HG03175 (cell line): ENCODE results near the gene BLID.

Source experiments
- ATAC-seq: cut with Tn5 transposase; IDR thresholded peaks from one replicate; pipeline ENCODE4 v1.9.1; 2021; ENCODE audit warnings: mild to moderate bottlenecking, moderate library complexity; ENCODE audit not compliant: unreplicated experiment

BLID gene

DNA sequence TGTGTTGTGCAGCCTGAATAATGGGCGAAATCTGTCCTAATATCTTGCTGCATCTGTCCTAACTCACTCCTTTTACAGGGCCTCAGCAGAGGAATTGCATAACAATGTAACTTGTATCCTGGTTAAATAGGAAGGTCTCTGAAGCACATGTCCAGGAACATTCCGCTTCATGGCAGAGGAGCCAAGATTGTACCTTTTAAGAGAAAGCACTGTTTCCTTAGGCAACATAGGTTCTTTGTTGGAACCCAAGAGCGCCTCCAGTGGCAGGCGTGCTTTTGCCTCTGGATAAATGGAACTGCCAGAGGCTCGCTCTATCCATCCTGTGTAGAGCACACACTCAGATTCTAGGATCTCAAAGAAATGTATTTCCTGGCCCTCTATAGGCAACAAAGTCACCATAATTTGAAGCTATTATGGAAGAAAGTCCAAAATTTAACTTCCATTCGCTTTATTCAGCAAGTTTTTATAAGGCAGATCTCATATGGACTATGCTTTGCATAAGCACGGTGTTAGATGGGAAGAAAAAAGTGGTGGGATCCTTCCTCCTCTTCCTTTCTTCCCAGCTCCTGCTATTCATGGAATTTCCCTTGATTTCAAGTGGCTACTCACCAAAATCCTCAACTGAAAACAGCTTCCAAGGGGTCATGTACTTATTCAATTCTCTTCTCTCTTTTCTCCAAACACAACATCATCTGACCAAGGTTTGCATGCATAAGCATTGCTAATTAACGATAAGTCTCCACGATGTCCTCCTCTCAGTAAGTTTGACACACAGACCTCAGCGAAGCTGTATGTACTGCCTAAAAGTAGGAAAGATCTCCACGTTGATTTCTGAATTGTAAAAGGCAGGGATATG is at the start of gene BLID:
Gene BLID, minus strand, starts transcription at position 692 of the 856 bp plus-strand sequence. Its CDS starts 293 bp downstream, at position 399.
- no peak for ATAC-seq

DNA sequence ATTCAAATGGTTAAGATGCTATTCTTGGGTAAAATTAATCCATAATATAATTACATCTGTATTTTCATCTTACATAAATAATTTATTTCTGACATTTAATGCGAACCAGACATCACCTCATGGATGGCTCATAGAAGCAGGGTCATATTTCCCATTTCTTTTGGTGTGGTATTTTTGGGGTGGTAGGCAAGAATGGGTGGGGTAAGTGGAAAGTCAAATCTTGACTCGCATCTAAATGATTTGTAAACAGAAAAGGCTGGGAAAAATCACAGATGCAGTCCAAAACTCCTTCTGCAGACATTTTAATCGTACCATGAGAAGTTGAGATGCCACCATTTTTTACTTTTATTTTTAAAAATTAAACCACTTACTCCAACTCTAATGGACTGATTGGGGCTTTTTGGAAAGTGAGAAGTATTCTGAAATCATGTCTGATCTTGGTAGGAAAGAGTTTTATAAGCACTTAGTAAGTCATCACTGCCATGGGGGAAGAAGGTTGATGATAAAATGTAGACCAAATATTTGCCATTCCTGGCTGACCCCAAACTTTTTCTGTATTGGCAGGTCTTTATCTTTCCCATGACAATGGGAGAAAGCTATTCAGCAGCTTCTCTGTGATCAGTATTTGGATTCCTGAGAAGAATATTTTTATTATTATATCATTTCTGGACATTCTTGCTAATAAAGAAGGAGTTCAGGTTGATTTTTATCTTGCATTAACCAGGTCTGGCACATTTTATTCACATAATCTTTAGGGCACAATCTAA is 47.2 kb upstream of the BLID start:
- ATAC-seq, result no peak

DNA sequence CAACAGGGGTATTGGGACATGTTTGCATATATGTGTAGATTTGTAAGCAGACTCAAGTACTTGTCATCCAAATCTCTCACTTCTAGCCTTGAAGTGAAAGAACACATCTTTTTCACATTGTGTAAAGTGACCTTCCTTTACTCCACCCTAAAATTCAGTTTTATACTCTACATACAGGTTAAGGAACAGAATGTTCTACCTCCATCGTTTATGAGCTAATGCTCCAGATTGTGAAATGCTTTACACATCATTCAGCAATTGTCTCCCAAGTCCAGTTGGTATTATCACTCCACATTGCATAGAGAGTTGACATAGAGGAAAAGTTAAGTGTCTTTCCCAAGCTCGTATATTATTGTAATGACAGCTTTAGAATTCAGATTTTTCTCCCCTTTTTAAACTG is 46.1 kb upstream of the BLID start:
- no peak for ATAC-seq

- ATAC-seq, result no peak
These were observed 45.0 kb upstream of the BLID start for GRCh38 chr11:122160841-122161590.

DNA sequence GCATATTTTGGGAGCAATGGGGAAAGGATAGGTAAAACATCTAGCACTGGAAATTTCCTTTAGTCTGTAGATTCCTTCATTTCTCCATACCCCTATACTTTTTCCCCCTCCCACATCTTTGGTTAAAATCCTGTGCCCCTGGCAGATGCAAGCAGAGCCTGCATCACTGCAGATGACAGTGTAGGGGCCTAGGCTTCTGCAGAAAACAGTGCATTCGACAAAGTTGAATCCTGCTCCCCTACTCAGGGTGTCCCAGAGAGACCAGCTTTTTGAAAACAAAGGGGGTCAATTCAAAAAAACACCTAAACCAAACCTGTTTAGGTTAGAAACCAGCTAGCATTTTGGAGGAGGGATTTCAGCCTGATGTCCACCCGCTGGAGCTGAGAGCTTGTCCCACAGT is 43.8 kb upstream of the BLID start:
- no peak for ATAC-seq

DNA sequence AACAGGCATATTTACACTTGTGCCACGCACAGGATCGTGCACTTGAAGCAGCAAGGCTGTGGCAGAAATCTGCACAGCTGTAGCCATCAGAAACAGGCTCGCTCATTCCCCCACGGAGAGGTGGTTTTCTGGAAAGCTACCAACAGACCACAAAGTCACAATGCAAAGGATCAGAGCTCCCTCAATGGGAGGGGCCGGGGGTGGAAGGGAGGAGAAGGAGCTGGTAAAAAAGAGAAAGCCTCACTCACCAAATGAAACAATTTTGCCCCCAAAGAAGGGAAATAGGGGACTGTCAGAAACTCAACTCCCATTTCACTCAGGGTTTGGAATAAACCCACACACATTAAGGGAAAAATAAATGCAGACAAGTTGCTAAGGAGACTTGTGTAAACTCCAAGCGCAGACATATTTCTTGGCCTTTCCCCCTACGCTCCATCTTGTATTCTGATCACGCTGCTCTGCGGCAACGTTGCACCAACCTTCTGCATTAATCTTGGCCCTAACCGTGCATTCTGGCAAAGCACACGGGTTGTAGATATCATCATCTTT is 43.2 kb upstream of the BLID start:
- no peak for ATAC-seq

GRCh38 chr11:122158171-122158570 is 42.2 kb upstream of the BLID start:
- no peak for ATAC-seq

GRCh38 chr11:122157653-122158161 is 41.7 kb upstream of the BLID start:
- ATAC-seq, result no peak

DNA sequence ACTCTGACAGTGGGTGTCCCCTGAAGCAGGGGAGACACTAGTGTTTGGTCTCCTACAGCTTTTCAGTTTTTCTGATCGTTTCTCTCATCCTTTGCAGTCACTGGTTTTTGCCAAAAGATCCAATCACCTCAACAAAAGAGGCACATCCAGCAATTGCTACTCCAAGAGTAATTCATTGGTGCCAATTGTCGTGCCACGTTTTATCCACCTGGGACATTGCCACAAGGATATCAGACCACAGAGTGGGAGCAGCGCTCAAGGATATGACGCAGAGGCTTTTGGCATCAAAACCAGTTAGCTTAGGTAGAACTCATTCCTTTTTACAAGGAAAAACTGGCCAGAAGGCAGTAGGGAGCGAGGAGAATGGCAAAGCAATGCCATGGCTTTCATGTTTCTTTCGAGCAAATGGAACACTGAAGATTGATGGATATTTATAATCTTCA is 40.9 kb upstream of the BLID start:
- ATAC-seq, result no peak

- ATAC-seq, result no peak
These were observed 39.9 kb upstream of the BLID start for GRCh38 chr11:122155765-122156527.

DNA sequence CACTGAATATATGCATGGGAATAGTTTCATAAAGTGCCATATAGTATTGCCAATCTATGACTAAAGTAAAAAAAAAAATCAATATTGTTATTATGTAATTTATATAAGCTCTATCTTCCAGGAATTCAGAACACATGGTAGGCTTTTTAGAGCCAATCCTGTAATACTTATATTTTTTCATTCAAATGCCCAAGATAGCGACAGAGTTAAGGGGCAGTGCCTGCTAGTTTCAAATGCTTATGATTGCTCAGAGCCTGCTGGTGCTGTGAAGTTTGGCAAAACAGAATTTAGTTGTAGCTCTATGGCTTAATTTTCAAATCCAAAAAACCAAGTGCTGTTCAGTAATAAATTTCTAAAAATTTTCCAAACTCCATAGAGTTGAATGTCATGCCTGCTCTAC is 39.0 kb upstream of the BLID start:
- no peak for ATAC-seq

- ATAC-seq, result no peak
These were observed 38.2 kb upstream of the BLID start for GRCh38 chr11:122154227-122154626.

DNA sequence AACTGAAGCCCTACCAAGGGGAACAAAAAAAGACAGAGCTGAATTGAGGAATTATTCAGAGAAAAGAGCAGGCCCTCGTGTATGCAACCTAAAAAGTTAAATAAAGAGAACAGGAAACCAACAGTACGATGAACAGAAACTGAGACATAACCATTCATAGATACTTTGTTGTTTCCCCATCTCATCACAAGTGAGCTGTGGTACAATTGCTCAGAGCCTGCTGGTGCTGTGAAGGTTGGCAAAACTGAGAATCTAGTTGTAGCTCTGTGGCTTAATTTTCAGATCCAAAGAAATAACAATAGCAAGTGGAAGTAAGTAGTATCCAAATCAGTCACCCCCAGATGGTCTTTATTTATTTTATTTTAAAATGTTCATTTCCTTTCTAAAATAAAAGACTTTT is 37.7 kb upstream of the BLID start:
- no peak for ATAC-seq

- no peak for ATAC-seq
These were observed 34.5 kb upstream of the BLID start for GRCh38 chr11:122150216-122151124.

DNA sequence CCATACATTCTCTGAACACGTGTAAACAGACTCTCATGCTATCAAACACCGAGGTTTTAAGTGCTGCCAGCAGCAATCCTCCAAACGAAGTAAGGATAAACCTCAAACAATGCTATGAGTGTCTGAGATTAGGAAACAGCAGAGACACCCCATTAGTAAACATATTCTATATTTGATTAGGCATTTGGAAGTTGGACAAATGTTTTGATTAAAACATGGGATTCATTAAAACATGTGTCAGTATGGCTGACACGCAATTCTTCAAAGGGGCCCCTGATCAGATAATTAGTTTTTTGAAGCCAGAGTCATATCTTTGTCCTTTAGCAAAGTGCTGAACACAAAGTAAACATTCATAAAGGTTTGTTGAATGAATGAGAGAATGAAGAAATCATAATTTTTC is 33.2 kb upstream of the BLID start:
- no peak for ATAC-seq

- no peak for ATAC-seq
These were observed 30.5 kb upstream of the BLID start for GRCh38 chr11:122146475-122146874.

GRCh38 chr11:122145715-122146274 is 29.8 kb upstream of the BLID start:
- no peak for ATAC-seq

DNA sequence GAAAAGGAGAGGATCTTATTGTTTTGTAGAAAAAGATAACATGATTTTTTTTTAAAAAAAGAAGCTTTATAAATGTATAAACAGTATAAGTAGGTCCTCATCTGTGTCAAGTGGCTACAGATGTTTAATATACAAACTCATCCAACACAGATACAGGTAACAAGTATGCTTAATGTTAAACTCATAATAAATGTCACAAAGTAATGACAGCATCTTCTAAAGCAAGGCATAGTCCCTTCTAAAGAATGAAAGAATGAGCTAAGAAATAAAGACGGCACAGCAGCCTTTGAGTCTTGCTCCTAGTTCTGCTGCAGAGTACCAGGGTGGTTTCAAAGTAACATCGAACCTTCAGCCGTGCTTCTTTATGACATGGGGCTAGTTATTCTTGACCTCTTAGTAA is 28.7 kb upstream of the BLID start:
- no peak for ATAC-seq

- no peak for ATAC-seq
These were observed 25.7 kb upstream of the BLID start for GRCh38 chr11:122141725-122142124.
